K562 (cell line): ENCODE measurements around the gene CACNB2. TPM values are rescaled to one million over a fixed set of nuclear protein-coding genes. Genes with fewer than 3 reads are reported as not detected.

Experiments used
- ATAC-seq: fragments of 200-7000 bp; cut with Tn5 transposase; 3 replicates; pipeline ENCODE4 v1.9.1; 2020; ENCODE audit warnings: moderate library complexity
- BruUV-seq: library from RNA; stranded (reverse); fragments of 400-500 nt; replicated peaks from 2 replicates; lab custom pipeline; 2021; lab: Mats Ljungman, UMichigan
- CTCF ChIA-PET: fragments of 300-600 bp; formaldehyde crosslinking; extraction: SDS; loops from one replicate; lab custom pipeline; 2021; ENCODE audit warnings: low intra/inter-chr PET ratio; lab: Yijun Ruan, JAX
- POLR2A ChIA-PET: fragments of 300-600, 350-650 bp; sonication (Branson Sonifier 250); formaldehyde crosslinking; extraction: SDS; loops from one replicate; lab custom pipeline; 2021; ENCODE audit warnings: antibody characterized with exemption, inconsistent platforms; lab: Yijun Ruan, JAX
- DNase-seq, 4 experiments: peaks; one replicate each; pipeline versions ENCODE4 v3.0.0 to v3.0.0-alpha.2; 2011 to 2018; ENCODE audit warnings: low spot score in 3 of 4, mixed read lengths in 3 of 4; ENCODE audit errors: extremely low read depth in 1 of 4
- FAIRE-seq: peaks from 2 replicates; lab custom pipeline; 2011; peaks lifted over from hg19 to GRCh38; lab: Jason Lieb, UNC
- H2AFZ ChIP-seq: 2 replicates; pipeline ENCODE4 v1.6.0; 2011; ENCODE audit warnings: low read depth, low read length, control low read depth, inconsistent platforms
- H3K27ac ChIP-seq: fragments of 200-600 bp; 3 replicates; pipeline ENCODE4 v1.8.0; 2011; ENCODE audit warnings: low read depth, mild to moderate bottlenecking, control low read depth, inconsistent platforms, low read length, moderate library complexity, mixed read lengths; ENCODE audit errors: extremely low read depth
- H3K27me3 ChIP-seq, 2 experiments: fragments of 300-600 bp in 1 of 2; 2 replicates in 1 of 2; 3 replicates in 1 of 2; pipeline versions ENCODE4 v1.6.0 to v1.8.0; 2011; ENCODE audit warnings: inconsistent platforms in 2 of 2, low read length in 2 of 2, mild to moderate bottlenecking in 1 of 2, mixed read lengths in 1 of 2, moderate library complexity in 1 of 2; ENCODE audit not compliant: control insufficient read depth in 2 of 2, insufficient read depth in 2 of 2
- H3K36me3 ChIP-seq: fragments of 300-600 bp; 3 replicates; pipeline ENCODE4 v1.8.0; 2011; ENCODE audit warnings: mild to moderate bottlenecking, low read length, inconsistent platforms; ENCODE audit not compliant: control insufficient read depth, insufficient read depth
- H3K4me1 ChIP-seq, 2 experiments: fragments of 200-600 bp in 1 of 2; replicated peaks in 1 of 2; 2 replicates in 1 of 2; 3 replicates in 1 of 2; pipeline versions ENCODE4 v1.5.1 to v1.8.0; 2011; ENCODE audit warnings: inconsistent platforms in 2 of 2, low read length in 2 of 2, mild to moderate bottlenecking in 1 of 2, mixed read lengths in 1 of 2, moderate library complexity in 1 of 2; ENCODE audit not compliant: control insufficient read depth in 2 of 2, insufficient read depth in 2 of 2
- H3K4me2 ChIP-seq: 2 replicates; pipeline ENCODE4 v1.6.1; 2011; ENCODE audit warnings: low read length, control low read depth, inconsistent platforms, mixed read lengths; ENCODE audit not compliant: insufficient read depth
- H3K4me3 ChIP-seq: fragments of 200-600 bp; sonication (generic), shearing (Covaris generic); 2 replicates; pipeline ENCODE4 v1.5.1; 2016; ENCODE audit warnings: control low read depth, inconsistent platforms
- H3K79me2 ChIP-seq: fragments of 200-600 bp; 3 replicates; pipeline ENCODE4 v1.8.0; 2011; ENCODE audit warnings: low read length, inconsistent platforms; ENCODE audit not compliant: control insufficient read depth, insufficient read depth
- H3K9ac ChIP-seq, 2 experiments: 2 replicates each; pipeline versions ENCODE4 v1.6.0 to v1.6.1; 2011; ENCODE audit warnings: low read depth in 2 of 2, low read length in 2 of 2, control low read depth in 1 of 2, inconsistent platforms in 1 of 2, mild to moderate bottlenecking in 1 of 2, mixed read lengths in 1 of 2; ENCODE audit not compliant: insufficient read depth in 1 of 2
- H3K9me1 ChIP-seq: one replicate; pipeline ENCODE4 v1.6.0; 2011; ENCODE audit warnings: inconsistent platforms, mild to moderate bottlenecking, low read length, moderate library complexity; ENCODE audit not compliant: control insufficient read depth, insufficient read depth
- H3K9me3 ChIP-seq: replicated peaks from 2 replicates; pipeline ENCODE4 v1.5.1; 2011; ENCODE audit warnings: low read depth, low read length, inconsistent platforms; ENCODE audit not compliant: control insufficient read depth, insufficient read depth
- H4K20me1 ChIP-seq: replicated peaks from 2 replicates; pipeline ENCODE4 v1.6.1; 2011; ENCODE audit warnings: low read length, inconsistent platforms, mixed read lengths; ENCODE audit not compliant: control insufficient read depth, insufficient read depth
- CBX5 ChIP-seq: IDR thresholded peaks from 2 replicates; pipeline ENCODE4 v1.6.1; 2014; ENCODE audit warnings: low read depth, borderline replicate concordance
- ELF2 ChIP-seq: fragments of 250-450 bp; sonication (Bioruptor Pico); IDR thresholded peaks from 2 replicates; pipeline ENCODE4 v1.5.0; 2021; ENCODE audit warnings: mild to moderate bottlenecking
- GTF2E2 ChIP-seq: fragments of 200-800 bp; sonication (Bioruptor generic); IDR thresholded peaks from 2 replicates; pipeline ENCODE4 v1.6.1; 2016; ENCODE audit warnings: missing genetic modification characterization, missing compliant biosample characterization
- PML ChIP-seq: IDR thresholded peaks from 2 replicates; pipeline ENCODE4 v1.6.1; 2012; ENCODE audit warnings: low read length, inconsistent platforms
- POLR2A ChIP-seq: fragments of 450-650 bp; conservative IDR thresholded peaks from 2 replicates; pipeline ENCODE4 v1.6.1; 2016
- ZNF586 ChIP-seq: fragments of 450-650 bp; formaldehyde crosslinking; conservative IDR thresholded peaks from 2 replicates; pipeline ENCODE4 v1.4.0; 2020; ENCODE audit warnings: mild to moderate bottlenecking, moderate library complexity
- WGBS: fragments of 100-300 bp; shearing (Covaris generic); methylation state at CpG from one replicate; pipeline ENCODE4 v1.1.6; 2016; ENCODE audit warnings: low coverage, mixed read lengths; ENCODE audit not compliant: insufficient coverage; ENCODE audit errors: missing lambda C conversion rate; 5-methylcytosine and 5-hydroxymethylcytosine counted together
- in situ Hi-C: fragments of 300-500 bp; cut with MboI; formaldehyde crosslinking; loops from 4 replicates; pipeline ENCODE4 v1.15.0; 2018; ENCODE audit warnings: inconsistent platforms, mixed read lengths
- intact Hi-C: fragments of 100-400 bp; cut with micrococcal nuclease; formaldehyde crosslinking; loops from 2 replicates; pipeline ENCODE4 v1.14.2; 2022
- polyA plus RNA-seq, 8 experiments: library from polyadenylated mRNA; depleted of rRNA in 4 of 8; stranded (reverse) in 5 of 8; unstranded in 3 of 8; fragments of >200 nt; fragmentation: Nextera tagmentation in 2 of 8; fragmentation: Illumina TruSeq in 1 of 8; extraction: Ambion mirVana in 2 of 8; extraction: Trizol in 1 of 8; gene quantifications; 2 replicates each; pipeline versions ENCODE4 v1.2.1 to v1.2.3, GENCODE V29; 2011 to 2014; ENCODE audit warnings: inconsistent platforms in 1 of 8, missing spikeins in 1 of 8
- total RNA-seq, 7 experiments: library from RNA; depleted of rRNA in 6 of 7; stranded (reverse); fragments of >200 nt in 6 of 7; fragmentation: Illumina TruSeq in 2 of 7; extraction: Trizol in 2 of 7; gene quantifications; 2 replicates each; pipeline versions ENCODE4 v1.2.1 to v1.2.3, GENCODE V29; 2011 to 2021; ENCODE audit warnings: low replicate concordance in 1 of 7
- TF ChIP-seq, protein P1 (sequence below): fragments of 450-650 bp; IDR thresholded peaks from 2 replicates; pipeline ENCODE4 v1.6.1; 2016; ENCODE audit warnings: missing biosample characterization, missing genetic modification characterization
- TF ChIP-seq, protein P2 (sequence below): fragments of 250-450 bp; sonication (Bioruptor Pico); IDR thresholded peaks from 2 replicates; pipeline ENCODE4 v1.4.0; 2020; ENCODE audit warnings: borderline replicate concordance

The CACNB2 gene
- total and polyA plus RNA-seq, 9 of the 15 experiments (the other 6 are each of a cell fraction or from before 2014, with no cell fraction given), result 1.8 to 2.2 TPM; not detected in 7

- no peak overlapping the region for H2AFZ ChIP-seq
- ChIA-PET CTCF (no interaction called here), POLR2A (no interaction called here)
- TF ChIP-seq POLR2A (no peak), ELF2 (CRISPR knock-in tag) (no peak), PML (no peak), ZNF586 (CRISPR knock-in tag) (no peak), GTF2E2 (tag) (no peak), CBX5 (no peak)
- TF ChIP-seq, protein P1, sequence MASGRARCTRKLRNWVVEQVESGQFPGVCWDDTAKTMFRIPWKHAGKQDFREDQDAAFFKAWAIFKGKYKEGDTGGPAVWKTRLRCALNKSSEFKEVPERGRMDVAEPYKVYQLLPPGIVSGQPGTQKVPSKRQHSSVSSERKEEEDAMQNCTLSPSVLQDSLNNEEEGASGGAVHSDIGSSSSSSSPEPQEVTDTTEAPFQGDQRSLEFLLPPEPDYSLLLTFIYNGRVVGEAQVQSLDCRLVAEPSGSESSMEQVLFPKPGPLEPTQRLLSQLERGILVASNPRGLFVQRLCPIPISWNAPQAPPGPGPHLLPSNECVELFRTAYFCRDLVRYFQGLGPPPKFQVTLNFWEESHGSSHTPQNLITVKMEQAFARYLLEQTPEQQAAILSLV, result no peak
- TF ChIP-seq, protein P2, sequence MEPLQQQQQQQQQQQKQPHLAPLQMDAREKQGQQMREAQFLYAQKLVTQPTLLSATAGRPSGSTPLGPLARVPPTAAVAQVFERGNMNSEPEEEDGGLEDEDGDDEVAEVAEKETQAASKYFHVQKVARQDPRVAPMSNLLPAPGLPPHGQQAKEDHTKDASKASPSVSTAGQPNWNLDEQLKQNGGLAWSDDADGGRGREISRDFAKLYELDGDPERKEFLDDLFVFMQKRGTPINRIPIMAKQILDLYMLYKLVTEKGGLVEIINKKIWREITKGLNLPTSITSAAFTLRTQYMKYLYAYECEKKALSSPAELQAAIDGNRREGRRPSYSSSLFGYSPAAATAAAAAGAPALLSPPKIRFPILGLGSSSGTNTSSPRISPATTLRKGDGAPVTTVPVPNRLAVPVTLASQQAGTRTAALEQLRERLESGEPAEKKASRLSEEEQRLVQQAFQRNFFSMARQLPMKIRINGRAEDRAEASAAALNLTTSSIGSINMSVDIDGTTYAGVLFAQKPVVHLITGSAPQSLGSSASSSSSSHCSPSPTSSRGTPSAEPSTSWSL (CRISPR knock-in tag), result no peak
- no peak for DNase-seq
- no TSS peak for BruUV-seq
- in situ Hi-C loops (no loop called here), intact Hi-C loops (no loop called here)
- no peak overlapping the region for H3K9ac ChIP-seq
- no peaks in the 10 kb centered on the region for H3K79me2 ChIP-seq
- ATAC-seq, result no peak
- no peaks in the 10 kb centered on the region for H3K9me1 ChIP-seq
- no peaks in the 10 kb centered on the region; a peak in 1 of 5 replicates for H3K27me3 ChIP-seq
- no peaks in the 10 kb centered on the region for H3K9me3 ChIP-seq
- H3K4me1 ChIP-seq, result no peaks in the 10 kb centered on the region
- H3K36me3 ChIP-seq, result no peaks in the 10 kb centered on the region
- H3K27ac ChIP-seq, result no peak overlapping the region
- no peak overlapping the region for H3K4me2 ChIP-seq
- no peak overlapping the region for H3K4me3 ChIP-seq
- no peak for FAIRE-seq
- H4K20me1 ChIP-seq, result no peaks in the 10 kb centered on the region
- WGBS, result 3% methylated on average over 6 of the region's 6 CpGs
These were observed 63.2 kb downstream of the CACNB2 start for GRCh38 chr10:18203471-18203870.
